Smooth muscle cell (in vitro differentiated cells): ENCODE data around the gene SHMT2. TPM values are rescaled to one million over a fixed set of nuclear protein-coding genes. Genes with fewer than 3 reads are reported as not detected.

Experiments used
- DNase-seq: peaks from one replicate; lab custom pipeline; 2025; ENCODE audit not compliant: unreplicated experiment; lab: John Stamatoyannopoulos, UW
- H2AFZ ChIP-seq: fragments of 200-600 bp; sonication (generic); 2 replicates; pipeline ENCODE4 v1.6.0; 2016; ENCODE audit warnings: antibody characterized with exemption, low read depth, mild to moderate bottlenecking
- H3F3A ChIP-seq: fragments of 200-600 bp; sonication (generic); 2 replicates; pipeline ENCODE4 v1.6.0; 2017; ENCODE audit warnings: antibody characterized with exemption, low read depth
- H3K27ac ChIP-seq: fragments of 200-600 bp; sonication (generic); 2 replicates; pipeline ENCODE4 v1.5.1; 2016; ENCODE audit warnings: low read depth, mild to moderate bottlenecking
- H3K27me3 ChIP-seq: fragments of 200-600 bp; sonication (generic); 2 replicates; pipeline ENCODE4 v1.6.1; 2016; ENCODE audit warnings: low read depth, mild to moderate bottlenecking
- H3K36me3 ChIP-seq: fragments of 200-600 bp; sonication (generic); 2 replicates; pipeline ENCODE4 v1.5.1; 2016; ENCODE audit warnings: low read depth
- H3K4me1 ChIP-seq: fragments of 200-600 bp; sonication (generic); 2 replicates; pipeline ENCODE4 v1.5.1; 2016; ENCODE audit warnings: low read depth
- H3K4me2 ChIP-seq: fragments of 200-600 bp; sonication (generic); 2 replicates; pipeline ENCODE4 v1.6.0; 2016; ENCODE audit warnings: mild to moderate bottlenecking
- H3K4me3 ChIP-seq: fragments of 200-600 bp; sonication (generic); 2 replicates; pipeline ENCODE4 v1.5.1; 2016; ENCODE audit warnings: mild to moderate bottlenecking
- H3K79me2 ChIP-seq: fragments of 200-600 bp; sonication (generic); 2 replicates; pipeline ENCODE4 v1.6.0; 2016; ENCODE audit warnings: low read depth, mild to moderate bottlenecking
- H3K9ac ChIP-seq: fragments of 200-600 bp; sonication (generic); 2 replicates; pipeline ENCODE4 v1.6.0; 2016; ENCODE audit warnings: low read depth
- H3K9me3 ChIP-seq: fragments of 200-600 bp; sonication (generic); replicated peaks from 2 replicates; pipeline ENCODE4 v1.5.1; 2016; ENCODE audit warnings: low read depth
- H4K20me1 ChIP-seq: fragments of 200-600 bp; sonication (generic); 2 replicates; pipeline ENCODE4 v1.6.0; 2016; ENCODE audit warnings: low read depth
- WGBS: methylation state at CpG from one replicate; pipeline ENCODE4 v1.1.7; 2016; ENCODE audit warnings: low lambda C conversion rate; 5-methylcytosine and 5-hydroxymethylcytosine counted together
- polyA plus RNA-seq: library from polyadenylated mRNA; unstranded; fragments of >200 nt; fragmentation: Nextera tagmentation; extraction: Ambion mirVana; gene quantifications from 2 replicates; pipeline ENCODE4 v1.2.1, GENCODE V29; 2016
- total RNA-seq: library from RNA; depleted of rRNA; stranded (reverse); fragments of >200 nt; gene quantifications from 2 replicates; pipeline ENCODE4 v1.2.3, GENCODE V29; 2014
- TF ChIP-seq, protein P1 (sequence below): fragments of 200-600 bp; sonication (generic); IDR thresholded peaks from 2 replicates; pipeline ENCODE4 v1.5.1; 2017; ENCODE audit warnings: borderline replicate concordance, mild to moderate bottlenecking, antibody characterized with exemption; ENCODE audit not compliant: insufficient read depth, poor library complexity, severe bottlenecking

The SHMT2 gene
- total and polyA plus RNA-seq, 2 experiments from 2014 or later, result 107 to 117 TPM

DNA sequence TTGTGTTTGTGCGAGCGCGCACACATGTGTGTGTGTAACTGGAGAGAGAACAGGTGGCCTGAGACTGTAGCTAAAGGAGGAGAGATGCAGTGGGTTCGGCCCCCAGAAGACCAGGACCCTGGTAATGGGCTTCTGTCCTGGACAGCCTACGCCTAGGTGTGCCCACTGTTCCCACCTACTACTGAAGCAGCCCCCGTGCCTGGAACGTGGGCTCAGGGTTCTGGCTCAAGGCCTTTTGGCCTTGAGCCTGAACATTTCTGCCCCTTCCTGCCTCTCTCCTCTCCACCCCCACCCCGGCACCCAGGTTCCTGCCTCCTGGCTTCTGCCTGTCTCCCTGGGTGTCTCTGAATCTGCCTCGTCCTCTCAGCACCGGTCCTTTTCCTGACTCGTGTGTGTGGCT is 14.4 kb upstream of the SHMT2 start:
- peaks cover 22% of the 10 kb centered on the region for H3K4me1 ChIP-seq
- no peak overlapping the region for H2AFZ ChIP-seq
- 71% methylated on average over 11 of the region's 11 CpGs for WGBS
- no peaks in the 10 kb centered on the region for H3K79me2 ChIP-seq
- H3K27me3 ChIP-seq, result peaks cover 53% of the 10 kb centered on the region
- peaks cover 57% of the 10 kb centered on the region for H4K20me1 ChIP-seq
- no peak overlapping the region for H3K4me3 ChIP-seq
- no peak overlapping the region for H3K9ac ChIP-seq
- H3F3A ChIP-seq, result peaks cover 22% of the 10 kb centered on the region
- H3K36me3 ChIP-seq, result no peaks in the 10 kb centered on the region
- H3K9me3 ChIP-seq, result no peaks in the 10 kb centered on the region
- no peak overlapping the region for H3K27ac ChIP-seq
- TF ChIP-seq, protein P1, sequence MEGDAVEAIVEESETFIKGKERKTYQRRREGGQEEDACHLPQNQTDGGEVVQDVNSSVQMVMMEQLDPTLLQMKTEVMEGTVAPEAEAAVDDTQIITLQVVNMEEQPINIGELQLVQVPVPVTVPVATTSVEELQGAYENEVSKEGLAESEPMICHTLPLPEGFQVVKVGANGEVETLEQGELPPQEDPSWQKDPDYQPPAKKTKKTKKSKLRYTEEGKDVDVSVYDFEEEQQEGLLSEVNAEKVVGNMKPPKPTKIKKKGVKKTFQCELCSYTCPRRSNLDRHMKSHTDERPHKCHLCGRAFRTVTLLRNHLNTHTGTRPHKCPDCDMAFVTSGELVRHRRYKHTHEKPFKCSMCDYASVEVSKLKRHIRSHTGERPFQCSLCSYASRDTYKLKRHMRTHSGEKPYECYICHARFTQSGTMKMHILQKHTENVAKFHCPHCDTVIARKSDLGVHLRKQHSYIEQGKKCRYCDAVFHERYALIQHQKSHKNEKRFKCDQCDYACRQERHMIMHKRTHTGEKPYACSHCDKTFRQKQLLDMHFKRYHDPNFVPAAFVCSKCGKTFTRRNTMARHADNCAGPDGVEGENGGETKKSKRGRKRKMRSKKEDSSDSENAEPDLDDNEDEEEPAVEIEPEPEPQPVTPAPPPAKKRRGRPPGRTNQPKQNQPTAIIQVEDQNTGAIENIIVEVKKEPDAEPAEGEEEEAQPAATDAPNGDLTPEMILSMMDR, result no peak
- no peak overlapping the region for H3K4me2 ChIP-seq
- no peak for DNase-seq

DNA sequence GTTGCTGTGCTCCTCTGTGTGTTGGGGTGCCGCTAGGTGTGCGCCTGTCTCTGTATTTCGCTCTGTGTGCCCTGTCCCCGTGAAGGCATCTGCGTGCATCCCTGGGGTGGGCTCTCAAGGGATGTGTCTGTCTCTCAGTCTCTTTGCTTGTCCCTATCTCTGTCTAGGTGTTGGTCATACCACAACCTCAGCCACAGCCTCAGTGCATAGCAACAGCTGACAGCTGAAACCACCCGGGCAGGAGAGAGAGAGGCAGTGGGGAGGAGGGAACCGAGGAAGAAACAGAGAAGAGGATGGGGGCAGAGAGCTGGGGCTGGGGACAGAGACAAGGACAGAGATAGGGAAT is 13.9 kb upstream of the SHMT2 start:
- Histone ChIP-seq H3K4me3 (peak overlapping the region; percentile 62), H3K36me3 (no peaks in the 10 kb centered on the region), H3K4me2 (peak overlapping the region; percentile 97), H3K79me2 (no peaks in the 10 kb centered on the region), H4K20me1 (peaks cover 51% of the 10 kb centered on the region), H3K27me3 (peaks cover 58% of the 10 kb centered on the region), H3K9me3 (no peaks in the 10 kb centered on the region), H3K4me1 (peaks cover 27% of the 10 kb centered on the region), H3F3A (peaks cover 22% of the 10 kb centered on the region), H2AFZ (no peak overlapping the region), H3K9ac (no peak overlapping the region), H3K27ac (no peak overlapping the region)
- TF ChIP-seq, protein P1, result no peak
- DNase-seq, result no peak
- WGBS, result 41% methylated on average over 7 of the region's 7 CpGs

DNA sequence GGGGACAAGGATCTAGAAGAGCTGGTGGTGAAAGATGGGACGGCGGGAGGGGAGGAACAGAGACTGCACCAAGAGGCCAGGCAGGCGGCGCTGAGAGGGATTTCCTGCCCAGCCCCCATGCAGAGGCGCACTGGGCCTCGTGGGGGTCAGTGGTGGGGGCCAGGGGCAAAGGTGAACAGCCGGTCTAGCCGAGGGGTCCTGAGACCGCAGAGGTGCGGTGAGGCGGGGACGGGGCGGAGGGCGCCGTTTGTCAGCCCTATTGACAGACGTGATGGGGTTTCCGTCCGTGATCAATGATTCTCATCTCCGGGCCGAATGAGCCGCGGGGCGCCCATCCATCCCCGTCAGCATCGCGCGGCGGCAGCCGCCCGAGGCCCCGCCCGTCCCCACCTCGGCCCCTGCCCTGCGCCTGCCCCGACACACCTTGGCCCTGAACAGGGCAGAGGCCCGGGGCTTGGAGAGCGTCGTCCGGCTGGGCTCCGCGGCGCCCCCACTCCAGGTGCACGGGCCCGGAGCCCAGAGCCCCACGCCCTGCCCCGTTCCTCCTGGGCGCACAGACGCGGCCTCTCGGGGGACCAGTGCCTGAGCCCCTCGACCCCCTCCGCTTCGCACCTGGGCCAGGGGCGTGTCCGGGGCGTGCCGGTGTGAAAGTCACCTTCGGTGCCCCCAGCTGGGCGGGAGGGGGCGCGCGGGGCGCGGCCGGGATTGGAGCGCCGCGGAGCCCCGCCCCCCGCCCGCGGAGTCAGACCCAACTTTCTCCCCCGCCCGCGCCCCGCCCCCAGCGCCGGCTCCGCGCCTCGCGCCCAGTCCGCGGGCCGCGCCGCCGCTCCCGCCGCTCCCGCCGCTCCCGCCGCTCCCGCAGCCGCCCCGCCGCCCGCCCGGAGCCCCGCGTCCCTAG is 13.2 kb upstream of the SHMT2 start, which contains the start of gene NXPH4:
TSS of gene NXPH4 (plus strand) at position 781 of the 898 bp plus-strand sequence. CDS start 176 bp downstream, outside the sequence.
- H3K27me3 ChIP-seq, result peaks cover 65% of the 10 kb centered on the region
- no peak for DNase-seq
- H3K4me3 ChIP-seq, result peak within 1 kb of the TSS; percentile 62
- no peaks in the 10 kb centered on the region for H3K36me3 ChIP-seq
- 2% methylated on average over 27 of the region's 102 CpGs for WGBS
- no peaks in the 10 kb centered on the region for H3K79me2 ChIP-seq
- H3K9me3 ChIP-seq, result no peaks in the 10 kb centered on the region
- H3K27ac ChIP-seq, result no peak within 1 kb of the TSS
- TF ChIP-seq, protein P1, result no peak
- H3F3A ChIP-seq, result peaks cover 22% of the 10 kb centered on the region
- no peak within 1 kb of the TSS for H3K9ac ChIP-seq
- peaks cover 31% of the 10 kb centered on the region for H3K4me1 ChIP-seq
- H2AFZ ChIP-seq, result no peak within 1 kb of the TSS
- H3K4me2 ChIP-seq, result peak within 1 kb of the TSS; percentile 97
- H4K20me1 ChIP-seq, result peaks cover 45% of the 10 kb centered on the region
